Stimulated activated CD4-positive, alpha-beta T cell treated with anti-CD3 and anti-CD28 coated beads, Interleukin-4, amount 100 ng/mL, for 4 hours (primary cell): ENCODE results near the gene LDLRAD4.

ENCODE experiments used
- DNase-seq, 2 experiments: peaks; one replicate each; pipeline ENCODE4 v3.0.0-alpha.2; 2020

The LDLRAD4 gene

DNA sequence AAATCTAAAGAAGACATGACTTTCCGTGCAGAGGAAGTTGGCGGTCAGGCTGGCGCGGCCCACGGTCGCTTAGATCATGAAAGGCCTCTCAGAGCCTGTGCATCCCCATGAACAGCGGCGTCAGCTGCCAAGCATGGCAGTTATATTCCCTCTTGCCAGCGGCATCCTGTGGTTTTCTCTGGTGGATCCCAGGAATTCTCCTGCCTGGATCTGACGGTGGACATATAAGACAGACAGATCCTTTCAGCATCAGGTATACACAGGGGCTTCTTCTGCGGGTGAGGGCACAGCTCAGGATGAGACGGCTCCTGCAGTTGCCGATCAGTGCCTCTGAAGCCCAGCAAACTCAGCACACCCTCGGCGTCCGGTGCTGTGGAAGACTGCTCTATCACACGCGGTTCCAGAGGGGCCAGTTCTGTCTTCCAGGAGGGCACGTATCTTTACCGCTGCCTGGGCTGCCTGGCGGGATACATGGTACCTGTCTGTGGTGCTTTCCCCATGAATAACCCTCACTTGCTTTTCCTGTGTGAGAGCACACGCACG lies 157.8 kb downstream of the LDLRAD4 start:
- peak; percentile 50 to 60 for DNase-seq

DNA sequence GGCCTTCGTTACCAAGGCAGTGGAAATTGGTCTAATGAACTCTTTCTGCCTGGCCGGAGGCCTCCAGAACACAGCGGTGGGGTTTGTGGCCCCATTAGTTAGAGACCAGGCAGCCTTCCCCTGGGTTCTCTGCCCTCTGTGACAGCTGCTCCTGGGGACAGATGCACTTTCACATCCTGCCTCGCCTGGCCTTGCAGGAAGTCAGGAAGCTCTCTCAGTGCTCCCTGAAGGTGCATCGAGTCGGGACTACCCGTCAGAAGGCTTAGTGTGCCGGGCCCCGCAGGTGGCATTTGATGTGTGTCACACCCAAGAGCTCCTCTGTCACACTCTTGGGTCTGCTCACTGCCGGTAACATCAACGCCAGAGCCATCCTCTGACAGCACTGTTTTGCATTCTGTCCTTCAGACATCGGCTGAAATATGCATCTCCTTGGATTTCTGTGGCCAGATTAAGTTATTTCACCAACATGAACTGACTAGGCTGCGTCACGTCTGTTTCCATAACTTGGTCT lies 158.3 kb downstream of the LDLRAD4 start:
- peak; percentile 57 to 68 for DNase-seq

DNA sequence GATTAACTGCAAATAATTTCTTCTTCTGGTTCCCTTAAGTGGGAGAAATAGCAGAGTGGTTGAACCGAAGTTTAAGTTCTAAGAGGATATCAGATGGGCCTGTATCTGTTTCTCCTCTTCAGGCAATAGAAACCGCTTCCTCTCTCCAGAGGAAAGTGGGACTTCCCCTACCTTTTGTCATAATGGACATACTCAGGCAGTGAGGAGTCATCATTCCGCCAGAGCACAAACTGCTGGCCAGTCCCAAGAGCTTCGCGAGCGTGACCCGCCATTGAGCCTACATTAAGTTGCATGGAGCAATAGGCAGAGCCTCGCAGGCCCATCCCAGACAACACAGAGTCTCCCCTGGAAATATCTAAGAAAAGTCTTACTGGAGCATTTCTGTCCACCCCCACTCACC lies 158.9 kb downstream of the LDLRAD4 start:
- DNase-seq, result no peak

DNA sequence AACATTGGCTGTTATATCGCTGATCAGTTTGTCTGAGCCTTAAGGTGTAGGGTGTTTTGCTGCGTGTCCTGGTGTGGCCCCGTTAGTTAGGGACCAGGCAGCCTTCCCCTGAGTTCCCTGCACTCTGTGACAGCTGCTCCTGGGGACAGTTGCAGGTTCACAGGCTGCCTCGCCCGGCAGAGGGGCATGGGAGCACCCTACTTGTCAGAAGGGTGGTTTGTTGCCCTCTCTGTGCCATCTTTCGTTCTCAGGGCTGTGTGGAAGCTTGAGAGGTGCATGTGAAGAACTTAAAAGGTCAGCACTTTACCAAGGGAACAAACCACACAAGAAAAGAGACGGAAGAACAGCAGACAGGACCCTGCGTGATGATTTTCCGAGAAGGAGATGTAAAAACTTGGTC lies 159.6 kb downstream of the LDLRAD4 start:
- DNase-seq, result no peak

DNA sequence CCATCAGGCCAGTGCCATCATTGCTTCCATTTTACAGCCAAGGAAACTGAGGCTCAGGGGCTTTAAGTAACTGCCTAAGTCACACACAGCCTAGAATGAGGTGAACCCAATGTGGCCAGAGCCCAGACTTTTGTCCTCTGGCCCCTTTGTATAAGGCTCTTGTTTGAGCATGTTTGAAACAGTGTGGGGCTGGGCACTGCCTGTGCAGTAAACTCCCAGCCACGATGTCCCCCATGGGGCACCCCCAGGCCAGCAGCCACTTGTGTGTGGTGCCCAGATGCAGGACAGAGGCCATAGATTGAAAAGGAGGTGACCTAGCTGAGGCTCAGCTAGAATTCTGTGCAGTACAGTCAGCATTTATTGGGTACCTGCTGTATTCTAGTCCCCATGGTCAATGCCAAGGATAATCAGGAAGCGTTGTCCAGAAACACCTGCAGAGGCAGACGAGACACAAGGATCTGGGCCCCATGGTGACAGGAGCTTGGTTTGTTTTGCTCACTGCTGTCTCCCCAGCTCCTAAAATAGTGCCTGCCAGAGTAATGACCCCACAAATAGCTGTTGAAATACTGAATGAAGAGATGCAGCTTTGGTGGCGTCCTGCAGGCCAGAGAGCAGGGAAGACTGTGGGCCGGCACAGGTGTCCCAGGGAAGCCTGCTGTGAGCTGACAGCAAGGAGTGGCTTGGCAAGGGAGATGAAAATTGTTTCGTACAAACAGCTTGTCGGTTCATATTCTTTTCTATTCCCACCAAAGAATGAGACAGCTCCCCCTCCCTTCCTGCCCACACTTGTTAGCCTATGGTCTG lies 160.7 kb downstream of the LDLRAD4 start:
- no peak for DNase-seq

DNA sequence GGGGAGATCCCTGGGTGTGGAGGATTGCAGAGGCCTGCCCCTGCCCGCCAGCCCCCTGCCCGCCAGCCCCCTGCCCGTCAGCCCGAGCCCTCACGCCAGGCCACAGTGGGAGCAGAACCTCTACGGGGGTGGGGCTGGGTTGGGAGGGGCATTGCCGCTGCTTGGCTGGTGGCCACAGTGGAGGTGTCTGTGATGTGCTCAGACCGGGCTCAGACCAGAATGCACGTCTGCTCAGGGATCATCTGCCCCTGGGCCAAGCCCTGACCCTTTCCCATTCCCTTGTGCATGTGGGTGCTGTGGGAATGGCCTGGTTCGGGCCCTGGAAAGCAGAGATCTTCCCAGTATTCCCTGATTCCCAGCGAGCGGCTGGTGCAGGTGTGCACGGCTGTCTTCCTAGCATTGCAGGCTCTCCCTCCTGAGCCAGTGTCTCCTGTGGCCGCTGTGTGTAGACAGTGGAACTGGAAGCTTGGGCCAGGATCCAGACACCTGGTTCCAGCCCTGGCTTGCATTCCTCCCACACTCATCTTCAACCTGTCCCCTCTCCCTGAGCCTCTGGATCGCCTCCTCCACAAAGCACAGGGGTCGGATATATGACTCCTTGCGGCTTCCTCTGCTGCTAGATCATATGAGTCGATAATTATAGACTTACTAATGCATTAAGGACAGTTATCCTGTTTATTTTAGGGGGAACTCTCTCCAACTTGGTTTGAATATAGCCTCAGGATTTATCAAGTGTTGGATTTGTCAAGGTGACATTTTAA lies 161.6 kb downstream of the LDLRAD4 start:
- DNase-seq, result no peak

DNA sequence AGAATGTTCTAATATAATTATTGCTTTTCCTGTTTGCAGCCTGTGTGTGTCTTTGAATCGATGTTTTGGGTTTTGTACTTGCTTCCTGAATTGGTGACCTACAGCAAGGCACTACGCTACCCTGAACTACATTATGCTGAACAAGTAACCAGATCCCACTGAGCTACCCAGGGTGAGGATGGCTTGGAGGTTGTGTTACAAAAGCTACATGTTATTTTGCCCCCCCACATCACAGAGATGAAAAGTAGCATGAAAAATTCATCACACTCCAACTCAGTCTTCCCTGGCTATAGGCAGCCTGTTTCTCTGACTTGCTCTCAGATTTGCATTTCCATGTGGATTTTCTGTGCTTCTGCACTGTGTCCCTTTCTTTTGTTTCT lies 162.1 kb downstream of the LDLRAD4 start:
- DNase-seq, result no peak

DNA sequence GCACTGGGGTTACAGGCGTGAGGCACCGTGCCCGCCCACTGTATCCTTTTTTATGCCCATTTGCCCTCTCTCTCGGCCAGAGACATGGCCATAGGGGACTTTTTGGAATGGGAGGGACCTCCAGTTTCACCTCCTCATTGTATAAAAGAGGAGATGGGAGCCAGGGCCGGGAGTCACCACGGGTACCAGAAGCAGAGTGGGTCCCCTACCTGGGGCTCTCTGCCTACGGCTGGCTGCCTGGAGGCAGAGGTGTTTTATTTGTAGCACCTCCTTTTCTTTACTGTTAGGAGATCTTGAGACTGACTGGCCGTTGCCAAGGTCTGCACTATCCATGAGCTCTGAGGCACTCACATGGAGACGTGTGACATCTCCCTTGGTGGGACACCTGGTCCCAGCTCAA lies 162.8 kb downstream of the LDLRAD4 start:
- DNase-seq, result no peak

DNA sequence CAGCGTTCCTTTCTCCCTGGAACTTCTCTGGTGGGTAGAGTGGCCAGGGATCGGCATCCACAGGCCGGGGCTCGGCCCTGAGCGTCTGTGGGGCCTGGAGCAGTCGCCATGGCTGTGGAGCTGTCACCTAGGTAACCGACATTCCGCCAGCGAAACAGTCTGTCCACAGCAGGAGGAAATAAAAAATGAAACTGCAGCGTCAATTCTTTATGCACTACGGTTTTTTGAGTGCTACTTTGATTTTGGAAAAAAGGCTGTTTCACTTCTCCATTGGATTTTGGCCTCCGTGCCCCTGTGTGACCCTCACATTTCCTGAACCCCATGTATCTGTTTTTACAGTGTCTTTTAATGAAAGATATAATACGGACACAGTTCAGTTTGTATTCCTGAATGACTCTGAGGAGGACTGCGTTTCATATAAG lies 163.4 kb downstream of the LDLRAD4 start:
- no peak for DNase-seq

DNA sequence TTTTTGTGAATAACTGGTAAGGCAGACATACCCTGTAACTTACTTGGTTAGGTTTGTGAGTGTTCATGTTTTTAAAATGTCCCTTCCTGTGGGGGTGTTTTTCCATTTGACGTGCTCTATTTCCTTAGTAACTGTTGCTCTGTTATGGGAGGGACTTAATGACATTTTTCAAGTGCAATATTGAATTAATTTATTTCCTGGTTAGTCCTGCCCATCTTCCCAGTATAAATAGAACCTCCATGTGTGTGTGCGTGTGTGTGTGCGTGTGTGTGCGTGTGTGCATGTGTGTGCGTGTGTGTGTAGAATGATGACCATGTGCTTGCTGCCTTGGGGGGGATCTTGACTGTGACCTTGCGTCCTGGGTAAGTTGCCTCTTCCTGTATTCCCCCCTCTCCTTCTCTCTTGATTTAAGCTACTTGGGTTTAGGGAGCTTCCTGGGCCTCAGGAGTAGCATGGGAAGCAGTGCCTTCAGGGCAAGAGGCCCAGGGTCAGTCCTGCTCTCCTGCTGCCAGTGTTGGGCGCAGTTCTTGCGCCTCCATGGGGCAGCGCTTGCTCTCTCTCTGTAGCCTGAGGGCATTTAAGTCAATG lies 163.9 kb downstream of the LDLRAD4 start:
- no peak for DNase-seq

DNA sequence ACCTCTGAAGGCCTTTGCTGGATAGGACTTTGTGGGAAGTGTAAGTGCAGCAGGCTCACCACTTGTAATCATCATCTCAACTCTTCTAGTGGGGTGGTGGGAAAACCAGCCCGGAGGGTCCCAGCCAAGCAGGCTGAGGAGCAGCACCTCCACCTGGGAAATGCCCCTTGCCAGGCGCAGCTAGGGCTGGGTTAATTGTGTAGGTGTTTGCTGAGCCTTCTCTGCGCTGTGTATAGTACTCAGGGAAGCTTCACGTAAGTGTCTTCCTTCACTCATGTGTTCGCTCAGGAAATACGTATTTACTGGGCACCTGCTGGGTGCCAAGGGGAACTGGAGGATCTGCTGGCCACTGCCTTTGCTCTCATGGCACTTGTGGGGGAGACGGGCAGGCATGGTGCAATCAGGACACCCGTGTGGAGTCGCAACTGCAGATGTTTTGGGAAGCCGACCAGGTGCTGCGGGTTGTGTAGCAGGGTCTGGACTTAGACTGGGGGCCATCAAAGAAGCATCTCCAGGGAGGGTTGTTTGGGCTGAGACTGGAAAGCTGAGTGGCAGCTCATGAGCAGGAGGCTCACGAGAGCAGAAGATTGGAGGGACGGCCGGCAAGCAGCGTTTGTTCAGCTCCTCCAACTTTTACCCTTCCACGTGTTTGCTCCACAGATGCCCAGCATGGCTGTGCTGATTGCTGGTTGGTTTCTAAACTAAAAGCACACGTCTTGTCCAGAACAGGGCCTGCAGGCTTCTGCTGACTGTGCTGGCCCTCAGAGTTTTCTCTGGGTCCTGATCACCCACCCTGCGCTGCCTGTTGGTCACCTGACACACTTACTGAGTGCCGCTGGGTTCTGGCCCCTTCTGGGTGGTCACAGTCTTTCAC lies 164.6 kb downstream of the LDLRAD4 start:
- DNase-seq, result no peak

DNA sequence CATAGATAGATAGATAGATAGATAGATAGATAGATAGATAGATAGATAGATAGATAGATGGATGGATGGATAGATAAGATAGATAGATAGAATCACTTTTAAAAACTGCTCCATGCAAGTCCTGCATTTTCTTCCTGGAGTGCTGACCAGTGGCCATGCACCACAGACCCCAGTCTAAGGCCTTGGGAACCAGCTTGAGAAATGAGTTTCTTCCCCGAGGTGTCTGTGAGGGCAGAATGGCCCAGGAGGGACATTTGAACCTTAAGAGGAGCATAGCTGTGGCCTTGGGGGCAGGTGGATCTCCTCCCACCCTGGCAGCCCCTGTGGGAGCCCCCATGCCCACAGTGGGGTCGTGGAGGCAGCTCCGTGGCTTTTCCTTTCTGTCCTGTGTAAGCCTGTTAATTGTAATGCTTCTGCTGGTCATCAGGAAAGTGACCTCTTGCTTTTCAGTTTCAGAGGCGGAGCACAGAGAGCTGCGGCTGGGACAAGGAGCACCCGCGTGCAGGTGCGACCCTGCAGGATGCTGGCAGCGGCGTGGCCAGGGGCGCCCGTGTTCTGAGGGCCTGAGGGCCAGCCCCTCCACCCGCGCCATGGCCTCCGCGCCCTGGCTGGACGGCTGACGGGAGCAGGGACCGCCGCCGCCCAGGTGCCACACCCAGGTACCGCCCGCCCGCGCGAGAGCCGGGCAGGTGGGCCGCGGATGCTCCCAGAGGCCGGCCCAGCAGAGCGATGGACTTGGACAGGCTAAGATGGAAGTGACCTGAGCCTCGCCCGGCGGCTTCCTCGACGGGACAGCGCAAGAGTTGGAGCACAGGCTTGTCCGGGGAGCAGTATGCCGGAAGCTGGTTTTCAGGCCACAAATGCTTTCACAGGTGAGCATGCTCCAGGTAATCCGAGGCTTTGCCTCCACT lies 168.6 kb downstream of the LDLRAD4 start:
- DNase-seq, result no peak

DNA sequence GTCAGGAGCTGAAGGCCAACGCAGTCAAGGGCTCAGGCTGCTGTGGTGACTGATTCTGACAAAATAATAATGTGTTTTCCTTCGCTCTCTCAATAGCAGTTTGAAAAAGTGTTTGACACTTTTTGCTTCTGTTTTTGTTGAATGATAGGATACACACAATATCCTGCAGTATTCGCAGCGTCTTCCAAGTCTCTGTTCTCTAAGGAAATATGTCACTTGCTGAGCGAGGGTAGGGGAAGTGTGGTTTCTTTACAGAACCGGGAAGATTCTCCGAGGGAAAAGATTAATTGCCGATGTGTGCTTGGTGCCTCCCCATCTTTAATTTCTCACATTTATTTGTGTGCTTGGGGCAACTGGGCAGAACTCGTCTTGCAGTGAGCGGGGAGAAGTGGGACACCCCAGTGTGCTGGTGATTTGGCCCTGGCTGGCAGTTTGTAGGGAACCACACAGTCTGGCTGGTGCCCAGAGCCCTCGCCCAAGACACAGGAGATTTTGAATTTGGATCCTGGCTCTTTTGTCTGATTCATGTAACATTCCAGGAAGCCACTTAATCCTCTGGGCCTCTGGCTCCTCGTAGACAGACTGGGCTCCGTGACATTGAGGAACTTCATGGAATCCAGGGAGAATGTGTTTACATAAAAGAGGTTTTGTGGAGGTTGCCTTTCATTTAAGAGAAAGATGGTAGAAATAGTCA lies 169.4 kb downstream of the LDLRAD4 start:
- DNase-seq, result no peak

DNA sequence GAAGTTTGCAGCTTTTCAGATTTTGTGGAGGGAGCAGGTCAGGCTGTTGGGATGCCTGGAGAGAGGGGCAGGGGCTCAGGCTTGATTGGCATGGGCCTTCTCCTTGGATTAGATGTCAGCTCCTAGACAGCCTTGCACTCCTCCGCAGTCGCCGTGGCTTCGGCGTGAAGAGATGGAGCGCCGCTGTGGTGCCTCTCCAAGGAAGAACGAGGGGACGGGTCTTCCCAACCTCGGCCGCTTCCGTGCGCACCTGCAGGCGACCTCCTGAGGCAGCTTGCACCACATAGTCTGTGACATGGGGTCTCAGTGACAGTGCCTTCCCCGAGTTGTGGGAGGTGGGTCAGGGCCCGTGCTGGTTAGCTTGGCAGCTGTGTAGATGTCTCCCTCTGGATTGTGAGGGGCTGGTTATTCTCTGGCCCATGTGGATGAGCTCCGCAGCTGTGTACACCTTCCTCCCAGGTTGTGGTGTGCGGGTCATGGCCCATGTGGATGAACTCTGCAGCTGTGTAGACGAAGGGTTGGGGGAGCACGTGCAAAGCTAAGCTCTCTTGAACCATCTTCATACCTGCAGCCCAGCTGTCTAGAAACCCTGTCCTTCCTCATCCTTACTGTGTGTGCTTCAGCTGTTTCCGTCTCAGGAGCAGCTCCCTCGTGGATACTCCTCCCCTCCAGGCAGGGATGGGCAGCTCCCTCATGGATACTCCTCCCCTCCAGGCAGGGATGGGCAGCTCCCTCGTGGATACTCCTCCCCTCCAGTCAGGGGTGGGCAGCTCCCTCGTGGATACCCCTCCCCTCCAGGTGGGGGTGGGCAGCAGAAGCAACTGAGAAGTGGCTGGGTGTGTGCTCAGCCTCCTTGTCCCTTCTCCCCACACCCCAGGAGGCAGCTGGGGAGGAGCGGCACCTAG lies 170.3 kb downstream of the LDLRAD4 start:
- no peak for DNase-seq

DNA sequence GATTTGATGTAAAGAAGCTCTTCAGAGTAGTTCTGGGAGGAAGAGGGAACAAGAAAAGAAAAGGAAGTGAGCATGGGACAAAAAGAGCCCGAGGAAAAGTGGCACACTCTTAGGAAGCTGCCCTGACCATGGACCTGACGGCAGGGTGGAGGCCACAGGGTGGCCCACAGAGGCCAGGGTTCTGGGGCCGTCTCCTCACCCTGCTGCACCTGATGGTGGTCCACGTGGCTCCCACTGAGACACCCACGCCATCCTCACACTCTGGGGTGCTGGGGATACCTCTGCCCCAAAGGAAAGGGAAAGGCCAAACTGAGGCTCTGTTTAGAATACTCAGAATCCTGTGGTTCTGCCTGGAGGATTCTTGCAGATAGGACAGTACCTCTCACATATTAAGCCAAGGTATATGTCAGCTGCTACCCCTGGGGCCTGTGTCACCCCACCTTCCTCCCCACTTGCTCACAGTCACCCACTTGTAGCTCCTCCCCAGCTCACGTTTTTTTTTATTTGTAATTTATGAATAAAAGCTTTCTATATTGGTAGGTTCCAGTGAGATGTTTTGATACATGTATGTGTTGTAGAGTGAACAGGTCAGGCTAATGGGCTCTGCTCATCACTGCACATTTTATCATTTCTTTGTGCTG lies 171.1 kb downstream of the LDLRAD4 start:
- no peak for DNase-seq

DNA sequence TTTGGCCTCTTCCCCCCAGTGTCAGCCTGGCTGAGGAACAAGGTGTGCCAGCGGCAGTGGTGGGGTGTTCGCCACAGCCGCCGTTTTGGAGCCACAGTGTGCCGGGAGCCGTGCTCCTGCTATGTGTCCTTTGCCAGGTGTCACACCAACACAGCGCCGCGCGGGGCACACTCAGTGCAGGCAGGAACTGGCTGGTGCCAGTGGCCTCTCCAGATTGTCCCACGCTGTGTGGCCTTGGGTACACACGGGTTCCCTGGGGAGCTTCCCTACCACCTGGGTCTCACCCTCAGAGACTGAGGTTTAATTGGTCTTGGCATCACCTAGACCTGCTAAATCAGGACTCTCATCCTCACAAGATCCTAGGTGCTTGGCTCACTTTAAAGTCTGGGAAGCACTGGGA lies 171.6 kb downstream of the LDLRAD4 start:
- DNase-seq, result no peak

DNA sequence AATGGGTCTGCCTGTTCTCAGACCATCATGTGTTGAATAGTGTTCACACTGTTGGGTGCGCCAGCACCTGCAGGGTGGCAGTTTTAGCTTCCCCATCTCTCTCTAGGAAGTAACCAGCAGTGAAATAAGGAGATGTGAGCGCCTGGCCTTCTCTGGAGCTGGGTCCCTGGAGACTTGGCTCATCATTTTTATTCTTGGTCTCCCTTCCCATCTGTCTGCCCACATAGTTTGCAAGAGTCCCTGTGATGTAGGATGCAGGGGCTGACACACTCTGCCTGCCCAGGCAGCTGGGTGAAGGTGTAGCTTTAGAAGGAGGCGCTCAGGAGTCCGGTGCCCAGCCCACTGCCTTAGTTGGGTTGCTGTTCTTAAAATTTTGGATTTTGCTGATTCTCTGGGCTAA lies 172.2 kb downstream of the LDLRAD4 start:
- DNase-seq, result no peak

DNA sequence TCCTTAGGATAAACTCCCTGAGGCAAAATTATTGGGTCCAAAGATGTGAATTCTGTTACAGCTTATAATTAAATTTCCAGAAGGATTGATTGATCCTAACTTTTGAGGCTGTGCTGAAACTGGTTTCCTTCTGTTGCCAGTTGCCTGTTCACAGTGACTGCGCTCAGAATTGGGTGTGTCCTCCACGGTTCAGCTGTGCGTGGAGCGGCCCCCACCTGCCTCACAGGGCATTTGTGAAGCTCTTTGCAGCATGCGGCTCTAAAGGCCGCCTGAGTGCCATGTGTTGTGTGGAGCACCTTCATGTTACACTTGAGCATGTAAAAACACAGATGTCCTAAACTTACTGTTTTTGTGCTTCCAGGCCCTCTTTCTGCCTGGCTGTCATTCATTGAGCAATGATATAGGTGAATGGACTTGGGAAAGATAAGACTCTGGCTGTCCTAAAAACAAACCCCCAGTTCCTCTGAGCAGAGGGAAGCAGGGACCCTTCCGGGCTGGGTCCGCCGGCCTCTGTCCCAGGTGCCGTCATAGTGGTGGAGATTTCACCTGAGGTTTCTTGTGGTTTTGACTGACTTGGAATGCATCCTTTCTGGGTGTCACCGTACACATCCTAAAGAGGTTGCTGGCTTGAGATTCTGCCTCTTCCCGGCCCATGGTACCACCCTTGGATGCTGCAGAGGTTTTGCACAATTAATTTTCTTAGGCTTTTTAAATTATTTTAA lies 173.6 kb downstream of the LDLRAD4 start:
- DNase-seq, result no peak
